K562 (cell line): ENCODE results near the gene FARP1. TPM values are rescaled to one million over a fixed set of nuclear protein-coding genes. Genes with fewer than 3 reads are reported as not detected.

Experiments used
- BACH1 ChIP-seq: fragments of 200-800 bp; sonication (Bioruptor generic); IDR thresholded peaks from 2 replicates; pipeline ENCODE4 v1.6.1; 2016; ENCODE audit warnings: missing genetic modification characterization, missing compliant biosample characterization
- FOXK2 ChIP-seq, 2 experiments: fragments of 450-650 bp; IDR thresholded peaks in 1 of 2; conservative IDR thresholded peaks in 1 of 2; 2 replicates each; pipeline ENCODE4 v1.6.1; 2016; ENCODE audit warnings: low read depth in 2 of 2, mild to moderate bottlenecking in 1 of 2
- NFYB ChIP-seq: IDR thresholded peaks from 2 replicates; pipeline ENCODE4 v1.6.1; 2011; ENCODE audit warnings: mild to moderate bottlenecking, moderate library complexity; ENCODE audit not compliant: insufficient read length; ENCODE audit errors: extremely low read depth
- ZBTB11 ChIP-seq, 3 experiments: fragments of 200-800 bp in 1 of 3; fragments of 250-450 bp in 1 of 3; fragments of 450-650 bp in 1 of 3; sonication (Bioruptor Pico) in 1 of 3; sonication (Bioruptor generic) in 1 of 3; formaldehyde crosslinking in 1 of 3; IDR thresholded peaks; 2 replicates each; pipeline versions ENCODE4 v1.6.1 to v1.8.0; 2016 to 2022; ENCODE audit warnings: mild to moderate bottlenecking in 2 of 3, missing genetic modification characterization in 2 of 3, missing compliant biosample characterization in 1 of 3, moderate library complexity in 1 of 3
- ZMIZ1 ChIP-seq, 2 experiments: fragments of 150-350 bp in 1 of 2; IDR thresholded peaks; 2 replicates each; pipeline ENCODE4 v1.6.1; 2012 to 2016; ENCODE audit warnings: low read depth in 2 of 2, low read length in 2 of 2, mild to moderate bottlenecking in 1 of 2, moderate library complexity in 1 of 2
- ZNF644 ChIP-seq: fragments of 200-800 bp; sonication (Bioruptor generic); IDR thresholded peaks from 2 replicates; pipeline ENCODE4 v1.6.1; 2016; ENCODE audit warnings: low read depth, missing genetic modification characterization, missing compliant biosample characterization
- polyA plus RNA-seq, 8 experiments: library from polyadenylated mRNA; depleted of rRNA in 4 of 8; stranded (reverse) in 5 of 8; unstranded in 3 of 8; fragments of >200 nt; fragmentation: Nextera tagmentation in 2 of 8; fragmentation: Illumina TruSeq in 1 of 8; extraction: Ambion mirVana in 2 of 8; extraction: Trizol in 1 of 8; gene quantifications; 2 replicates each; pipeline versions ENCODE4 v1.2.1 to v1.2.3, GENCODE V29; 2011 to 2014; ENCODE audit warnings: inconsistent platforms in 1 of 8, missing spikeins in 1 of 8
- total RNA-seq, 7 experiments: library from RNA; depleted of rRNA in 6 of 7; stranded (reverse); fragments of >200 nt in 6 of 7; fragmentation: Illumina TruSeq in 2 of 7; extraction: Trizol in 2 of 7; gene quantifications; 2 replicates each; pipeline versions ENCODE4 v1.2.1 to v1.2.3, GENCODE V29; 2011 to 2021; ENCODE audit warnings: low replicate concordance in 1 of 7

Gene FARP1
- total and polyA plus RNA-seq, 9 of the 15 experiments (the other 6 are each of a cell fraction or from before 2014, with no cell fraction given), result 0.03 to 0.29 (median 0.05) TPM; not detected in 3

GRCh38 chr13:98478189-98479129, 335.6 kb downstream of the FARP1 start (continued):
- TF ChIP-seq ZMIZ1 (IDR thresholded peaks at IDR 0.05; ENCODE audit: low read depth in 2 of 2, low read length in 2 of 2) (peak in 1 of 2 experiments; percentile 53; a peak in 1 of 4 replicates), FOXK2 (conservative IDR thresholded peaks at IDR 0.05 in 1 of 2, IDR thresholded peaks at IDR 0.05 in 1 of 2; ENCODE audit: low read depth in 2 of 2) (0 out of 4 replicates have a peak, but pooled peaks have one; percentile 22 to 29), ZBTB11 (CRISPR knock-in tag; IDR thresholded peaks at IDR 0.05) (0 out of 6 replicates have a peak, but pooled peaks of 1 of the 3 experiments have one; percentile 27), ZNF644 (tag) (no peak), BACH1 (0 out of 2 replicates have a peak, but pooled peaks have one; percentile 26), NFYB (no peak)
